H9 (cell line): ENCODE data around the gene CAMP. TPM values are rescaled to one million over a fixed set of nuclear protein-coding genes. Genes with fewer than 3 reads are reported as not detected.

Experiments
- DNase-seq: peaks from one replicate; pipeline ENCODE4 v3.0.0-alpha.2; 2017
- H2AFZ ChIP-seq: one replicate; pipeline ENCODE4 v1.6.1; 2013; ENCODE audit warnings: mild to moderate bottlenecking, low read length, control low read depth, moderate library complexity
- H2AK5ac ChIP-seq: 2 replicates; pipeline ENCODE4 v1.6.1; 2013; ENCODE audit warnings: low read length, control low read depth, mixed read lengths; ENCODE audit not compliant: insufficient read length
- H2BK120ac ChIP-seq: one replicate; pipeline ENCODE4 v1.6.1; 2013; ENCODE audit warnings: low read depth, mild to moderate bottlenecking, low read length, control low read depth, inconsistent platforms; ENCODE audit not compliant: poor library complexity, severe bottlenecking
- H2BK12ac ChIP-seq: 2 replicates; pipeline ENCODE4 v1.6.1; 2013; ENCODE audit warnings: low read length, control low read depth, mixed read lengths, low read depth; ENCODE audit not compliant: insufficient read length
- H2BK15ac ChIP-seq: 2 replicates; pipeline ENCODE4 v1.6.1; 2013; ENCODE audit warnings: low read depth, low read length, control low read depth
- H2BK20ac ChIP-seq: one replicate; pipeline ENCODE4 v1.6.1; 2013; ENCODE audit warnings: low read depth, mild to moderate bottlenecking, low read length, control low read depth, inconsistent platforms; ENCODE audit not compliant: poor library complexity, severe bottlenecking
- H2BK5ac ChIP-seq: 2 replicates; pipeline ENCODE4 v1.6.1; 2013; ENCODE audit warnings: low read length, control low read depth, mixed read lengths; ENCODE audit not compliant: insufficient read length
- H3K14ac ChIP-seq: 2 replicates; pipeline ENCODE4 v1.6.1; 2013; ENCODE audit warnings: low read length, control low read depth; ENCODE audit not compliant: insufficient read depth
- H3K18ac ChIP-seq: 2 replicates; pipeline ENCODE4 v1.6.1; 2013; ENCODE audit warnings: low read depth, mild to moderate bottlenecking, mixed read lengths, low read length, control low read depth; ENCODE audit not compliant: insufficient read length
- H3K23ac ChIP-seq: 2 replicates; pipeline ENCODE4 v1.6.1; 2013; ENCODE audit warnings: low read length, control low read depth, mixed read lengths, low read depth; ENCODE audit not compliant: insufficient read length
- H3K23me2 ChIP-seq: 2 replicates; pipeline ENCODE4 v1.6.1; 2013; ENCODE audit warnings: low read depth, mild to moderate bottlenecking, mixed read lengths, low read length, control low read depth; ENCODE audit not compliant: insufficient read length, poor library complexity, severe bottlenecking
- H3K27ac ChIP-seq: 2 replicates; pipeline ENCODE4 v1.5.1; 2013; ENCODE audit warnings: low read length, control low read depth, mixed read lengths, low read depth; ENCODE audit not compliant: insufficient read length
- H3K27me3 ChIP-seq: 2 replicates; pipeline ENCODE4 v1.6.1; 2013; ENCODE audit warnings: low read length, control low read depth, inconsistent platforms; ENCODE audit not compliant: insufficient read depth
- H3K4ac ChIP-seq: 2 replicates; pipeline ENCODE4 v1.6.1; 2013; ENCODE audit warnings: low read depth, mild to moderate bottlenecking, control low read depth, inconsistent platforms, low read length, moderate library complexity
- H3K4me1 ChIP-seq: 2 replicates; pipeline ENCODE4 v1.6.1; 2013; ENCODE audit warnings: low read length, control low read depth, inconsistent platforms; ENCODE audit not compliant: insufficient read depth
- H3K4me2 ChIP-seq: 2 replicates; pipeline ENCODE4 v1.6.1; 2013; ENCODE audit warnings: low read length, control low read depth, mixed read lengths; ENCODE audit not compliant: insufficient read length, insufficient read depth
- H3K56ac ChIP-seq: 2 replicates; pipeline ENCODE4 v1.6.1; 2013; ENCODE audit warnings: low read depth, mild to moderate bottlenecking, mixed read lengths, low read length, control low read depth; ENCODE audit not compliant: insufficient read length
- H3K79me1 ChIP-seq: 2 replicates; pipeline ENCODE4 v1.6.1; 2013; ENCODE audit warnings: low read depth, mild to moderate bottlenecking, moderate library complexity, low read length, control low read depth, inconsistent platforms; ENCODE audit not compliant: insufficient read depth, poor library complexity, severe bottlenecking
- H3K79me2 ChIP-seq: 2 replicates; pipeline ENCODE4 v1.6.1; 2013; ENCODE audit warnings: low read length, control low read depth, inconsistent platforms; ENCODE audit not compliant: insufficient read depth
- H3K9ac ChIP-seq: 2 replicates; pipeline ENCODE4 v1.6.1; 2013; ENCODE audit warnings: low read length, control low read depth, mixed read lengths; ENCODE audit not compliant: insufficient read length; ENCODE audit errors: extremely low read depth
- H3K9me3 ChIP-seq: one replicate; pipeline ENCODE4 v1.6.1; 2013; ENCODE audit warnings: low read depth, low read length, inconsistent platforms; ENCODE audit not compliant: control insufficient read depth
- H3T11ph ChIP-seq: one replicate; pipeline ENCODE4 v1.6.1; 2013; ENCODE audit warnings: mild to moderate bottlenecking, low read length, control low read depth, inconsistent platforms
- H4K20me1 ChIP-seq: one replicate; pipeline ENCODE4 v1.6.1; 2013; ENCODE audit not compliant: control insufficient read depth, insufficient read length, insufficient read depth
- H4K5ac ChIP-seq: 2 replicates; pipeline ENCODE4 v1.6.1; 2013; ENCODE audit warnings: low read depth, mild to moderate bottlenecking, mixed read lengths, low read length, control low read depth; ENCODE audit not compliant: insufficient read length
- H4K8ac ChIP-seq: replicated peaks from 2 replicates; pipeline ENCODE4 v1.6.1; 2013; ENCODE audit warnings: low read length, control low read depth, mixed read lengths, low read depth; ENCODE audit not compliant: insufficient read length
- H4K91ac ChIP-seq: 2 replicates; pipeline ENCODE4 v1.6.1; 2013; ENCODE audit warnings: low read depth, mild to moderate bottlenecking, moderate library complexity, mixed read lengths, low read length, control low read depth; ENCODE audit not compliant: insufficient read length
- H3K27ac Mint-ChIP-seq, 3 experiments: 2 replicates in 2 of 3; 3 replicates in 1 of 3; pipeline ENCODE4 v1.8.0; 2020 to 2021; ENCODE audit warnings: mixed read lengths in 3 of 3, mild to moderate bottlenecking in 1 of 3, moderate library complexity in 1 of 3
- H3K27me3 Mint-ChIP-seq: 2 replicates; pipeline ENCODE4 v1.8.0; 2021; ENCODE audit warnings: low read depth, mild to moderate bottlenecking, moderate library complexity, mixed read lengths
- H3K36me3 Mint-ChIP-seq, 3 experiments: 2 replicates in 2 of 3; 3 replicates in 1 of 3; pipeline ENCODE4 v1.8.0; 2020 to 2021; ENCODE audit warnings: low read depth in 3 of 3, mixed read lengths in 3 of 3; ENCODE audit not compliant: insufficient read depth in 1 of 3
- H3K4me1 Mint-ChIP-seq, 2 experiments: 2 replicates each; pipeline ENCODE4 v1.8.0; 2020; ENCODE audit warnings: mixed read lengths in 2 of 2
- H3K4me3 Mint-ChIP-seq, 2 experiments: 2 replicates in 1 of 2; 3 replicates in 1 of 2; pipeline ENCODE4 v1.8.0; 2020 to 2021; ENCODE audit warnings: mild to moderate bottlenecking in 2 of 2, mixed read lengths in 2 of 2, moderate library complexity in 1 of 2
- H3K9me3 Mint-ChIP-seq, 2 experiments: 2 replicates in 1 of 2; 3 replicates in 1 of 2; pipeline ENCODE4 v1.8.0; 2020; ENCODE audit warnings: mild to moderate bottlenecking in 2 of 2, mixed read lengths in 2 of 2, moderate library complexity in 1 of 2
- WGBS: extraction: QIAGEN DNeasy Blood & Tissue Kit; methylation state at CpG from one replicate; pipeline ENCODE4 v1.1.7; 2013; ENCODE audit warnings: missing lambda C conversion rate, low lambda C conversion rate, mixed read lengths; ENCODE audit not compliant: insufficient read length; ENCODE audit errors: extremely low coverage; 5-methylcytosine and 5-hydroxymethylcytosine counted together
- total RNA-seq: library from RNA; stranded (reverse); gene quantifications from 2 replicates; pipeline ENCODE4 v1.2.1, GENCODE V29; 2021
- TF ChIP-seq, protein P1 (sequence below): fragments of 200-600 bp; sonication (generic); conservative IDR thresholded peaks from 3 replicates; pipeline ENCODE4 v1.8.0; 2021; ENCODE audit warnings: antibody characterized with exemption, mild to moderate bottlenecking

CAMP gene
- total RNA-seq, 1 experiment from 2014 or later, result not detected

DNA sequence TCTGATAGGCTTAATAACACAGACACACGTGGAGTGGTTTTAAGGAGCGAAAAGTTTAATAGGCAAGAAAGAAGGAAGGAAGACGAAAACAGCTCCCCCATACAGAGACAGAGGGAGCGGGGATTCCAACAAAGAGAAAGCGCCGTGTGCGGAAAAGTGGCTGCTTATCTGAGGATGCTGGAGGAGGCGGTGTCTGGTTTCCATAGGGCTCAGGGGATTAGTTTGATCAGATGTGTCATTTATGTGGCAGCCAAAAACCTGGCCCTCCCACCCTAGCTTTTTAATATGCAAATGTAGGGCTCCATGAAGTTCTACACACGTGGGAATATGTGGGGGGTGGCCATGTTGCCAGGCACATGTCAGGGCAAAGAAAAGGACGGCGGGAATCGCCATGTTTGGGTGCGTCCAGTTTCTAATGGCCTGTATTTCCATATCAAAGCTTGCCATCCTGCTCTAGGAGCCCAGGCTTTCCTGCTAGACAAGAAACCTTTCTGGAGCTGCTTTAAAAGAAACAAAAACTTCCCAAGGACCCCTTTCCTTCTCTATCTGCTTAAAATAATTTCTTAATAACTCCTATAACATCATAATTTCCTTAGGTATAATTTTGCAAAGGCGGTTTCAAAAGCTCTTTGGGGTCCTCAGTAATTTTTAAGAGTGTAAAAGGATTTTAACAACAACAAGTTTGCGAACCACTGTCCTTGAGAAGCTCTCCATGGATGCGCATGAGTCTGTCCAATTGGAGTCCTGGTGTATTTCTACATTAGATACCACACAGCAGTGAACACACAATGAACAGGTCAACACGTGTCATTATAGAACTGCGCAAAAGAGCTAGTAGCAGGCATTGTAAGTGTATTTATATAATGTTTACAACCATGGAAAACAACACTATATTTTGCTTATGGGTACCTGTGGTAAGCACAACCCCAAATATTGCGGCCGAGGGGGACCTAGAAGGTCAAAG, 17.0 kb downstream of the CAMP start:
- WGBS, result no CpG with 5 or more reads among the region's 20 CpGs
- Histone ChIP-seq H2BK12ac (no peak overlapping the region), H2BK120ac (peak overlapping the region; percentile 67), H3K79me2 (peaks cover 37% of the 10 kb centered on the region), H2BK20ac (peak overlapping the region; percentile 98), H4K8ac (no peak overlapping the region), H4K5ac (peak overlapping the region; percentile 39), H3K9me3 (no peaks in the 10 kb centered on the region), H3K79me1 (no peaks in the 10 kb centered on the region), H3K27me3 (no peaks in the 10 kb centered on the region), H3K4ac (peak overlapping the region; percentile 15; the same call in 1 of the 2 replicates), H4K20me1 (peaks cover 2% of the 10 kb centered on the region), H3T11ph (peak overlapping the region; percentile 86), H2BK5ac (peak overlapping the region; percentile 7), H3K9ac (peak overlapping the region; percentile 37), H4K91ac (no peak overlapping the region), H2AK5ac (peak overlapping the region; percentile 11), H3K4me2 (peak overlapping the region; percentile 34), H3K18ac (peak overlapping the region; percentile 94), H2AFZ (no peak overlapping the region), H3K23me2 (no peaks in the 10 kb centered on the region), H2BK15ac (no peak overlapping the region), H3K4me1 (peaks cover 2% of the 10 kb centered on the region; the same call in 1 of the 2 replicates), H3K23ac (no peak overlapping the region), H3K27ac (peak overlapping the region; percentile 57), H3K14ac (peak overlapping the region; percentile 90; the same call in 1 of the 2 replicates), H3K56ac (no peak overlapping the region)
- TF ChIP-seq, protein P1, sequence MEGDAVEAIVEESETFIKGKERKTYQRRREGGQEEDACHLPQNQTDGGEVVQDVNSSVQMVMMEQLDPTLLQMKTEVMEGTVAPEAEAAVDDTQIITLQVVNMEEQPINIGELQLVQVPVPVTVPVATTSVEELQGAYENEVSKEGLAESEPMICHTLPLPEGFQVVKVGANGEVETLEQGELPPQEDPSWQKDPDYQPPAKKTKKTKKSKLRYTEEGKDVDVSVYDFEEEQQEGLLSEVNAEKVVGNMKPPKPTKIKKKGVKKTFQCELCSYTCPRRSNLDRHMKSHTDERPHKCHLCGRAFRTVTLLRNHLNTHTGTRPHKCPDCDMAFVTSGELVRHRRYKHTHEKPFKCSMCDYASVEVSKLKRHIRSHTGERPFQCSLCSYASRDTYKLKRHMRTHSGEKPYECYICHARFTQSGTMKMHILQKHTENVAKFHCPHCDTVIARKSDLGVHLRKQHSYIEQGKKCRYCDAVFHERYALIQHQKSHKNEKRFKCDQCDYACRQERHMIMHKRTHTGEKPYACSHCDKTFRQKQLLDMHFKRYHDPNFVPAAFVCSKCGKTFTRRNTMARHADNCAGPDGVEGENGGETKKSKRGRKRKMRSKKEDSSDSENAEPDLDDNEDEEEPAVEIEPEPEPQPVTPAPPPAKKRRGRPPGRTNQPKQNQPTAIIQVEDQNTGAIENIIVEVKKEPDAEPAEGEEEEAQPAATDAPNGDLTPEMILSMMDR, result no peak
- DNase-seq, result peak; percentile 83
- peaks cover 34 to 43% of the 10 kb centered on the region in 2 experiments for H3K4me1 Mint-ChIP-seq
- peak overlapping the region; percentile 89 to 95 for H3K4me3 Mint-ChIP-seq
- peak overlapping the region; percentile 91 to 98 (median 98) for H3K27ac Mint-ChIP-seq
- no peaks in the 10 kb centered on the region for H3K9me3 Mint-ChIP-seq
- H3K27me3 Mint-ChIP-seq, result no peaks in the 10 kb centered on the region
- peaks cover 3 to 16% (median 14%) of the 10 kb centered on the region in 3 experiments; a peak in 6 of 7 replicates for H3K36me3 Mint-ChIP-seq
